Panc1 (cell line): ENCODE measurements around the gene IL19. TPM values are rescaled to one million over a fixed set of nuclear protein-coding genes. Genes with fewer than 3 reads are reported as not detected.

Experiments
- ATAC-seq: fragments of 200-7000 bp; cut with Tn5 transposase; 2 replicates; pipeline ENCODE4 v1.9.1; 2020; ENCODE audit warnings: mild to moderate bottlenecking, moderate library complexity
- Bru-seq: library from RNA; stranded (reverse); fragments of 400-500 nt; gene quantifications from one replicate; lab custom pipeline; 2021; lab: Mats Ljungman, UMichigan
- BruChase-seq, 2 experiments: library from RNA; stranded (reverse); fragments of 400-500 nt; gene quantifications; one replicate each; lab custom pipeline; 2021; lab: Mats Ljungman, UMichigan
- BruUV-seq: library from RNA; stranded (reverse); fragments of 400-500 nt; replicated peaks from 2 replicates; lab custom pipeline; 2021; lab: Mats Ljungman, UMichigan
- CTCF ChIA-PET: fragments of 300-600 bp; sonication (Branson Sonifier 250); formaldehyde crosslinking; loops from one replicate; lab custom pipeline; 2022; ENCODE audit warnings: antibody characterized with exemption; lab: Charles Lee
- POLR2A ChIA-PET: fragments of 300-600 bp; sonication (Branson Sonifier 250); formaldehyde crosslinking; loops from one replicate; lab custom pipeline; 2022; ENCODE audit warnings: antibody characterized with exemption; lab: Charles Lee
- DNase-seq: peaks from one replicate; pipeline ENCODE4 v3.0.0-alpha.2; 2010; ENCODE audit warnings: low read depth, low spot score
- H3K27ac ChIP-seq: 2 replicates; pipeline ENCODE4 v1.5.1; 2011; ENCODE audit warnings: mild to moderate bottlenecking, low read length, inconsistent platforms
- H3K27me3 ChIP-seq: fragments of 200-500 bp; sonication (Bioruptor generic); 2 replicates; pipeline ENCODE4 v1.6.0; 2014; ENCODE audit warnings: low read length, inconsistent platforms; ENCODE audit not compliant: control insufficient read depth, insufficient read depth
- H3K36me3 ChIP-seq: fragments of 200-500 bp; sonication (Bioruptor generic); 2 replicates; pipeline ENCODE4 v1.5.1; 2014; ENCODE audit warnings: inconsistent platforms, mild to moderate bottlenecking, low read length, moderate library complexity; ENCODE audit not compliant: control insufficient read depth, insufficient read depth
- H3K4me1 ChIP-seq: 2 replicates; pipeline ENCODE4 v1.5.1; 2011; ENCODE audit warnings: inconsistent platforms, mild to moderate bottlenecking, low read length, moderate library complexity; ENCODE audit not compliant: control insufficient read depth, insufficient read depth
- H3K4me3 ChIP-seq, 2 experiments: 2 replicates each; pipeline ENCODE4 v1.5.1; 2011 to 2012; ENCODE audit warnings: low read depth in 2 of 2, low read length in 2 of 2, mild to moderate bottlenecking in 2 of 2, inconsistent platforms in 1 of 2, moderate library complexity in 1 of 2
- H3K9me3 ChIP-seq: fragments of 200-500 bp; sonication (Bioruptor generic); 2 replicates; pipeline ENCODE4 v1.5.1; 2014; ENCODE audit warnings: low read depth, mild to moderate bottlenecking, inconsistent platforms, low read length, moderate library complexity; ENCODE audit not compliant: control insufficient read depth, insufficient read depth
- POLR2AphosphoS5 ChIP-seq: IDR thresholded peaks from 2 replicates; pipeline ENCODE4 v1.6.1; 2012; ENCODE audit warnings: mild to moderate bottlenecking, low read depth, low read length, moderate library complexity
- REST ChIP-seq, 2 experiments: IDR thresholded peaks; 2 replicates each; pipeline ENCODE4 v1.6.1; 2011 to 2012; ENCODE audit warnings: low read depth in 2 of 2, control low read depth in 1 of 2, low read length in 1 of 2, mild to moderate bottlenecking in 1 of 2, moderate library complexity in 1 of 2; ENCODE audit not compliant: insufficient read depth in 1 of 2
- SIN3A ChIP-seq: IDR thresholded peaks from 2 replicates; pipeline ENCODE4 v1.6.1; 2012; ENCODE audit warnings: low read depth, mild to moderate bottlenecking, low read length, moderate library complexity, borderline replicate concordance; ENCODE audit not compliant: insufficient read depth
- TCF7L2 ChIP-seq: IDR thresholded peaks from 2 replicates; pipeline ENCODE4 v1.6.1; 2011; ENCODE audit warnings: mild to moderate bottlenecking, low read depth, low read length, inconsistent platforms
- in situ Hi-C: cut with HindIII; loops from 2 replicates; pipeline ENCODE4 v1.10.0; 2016; ENCODE audit warnings: low sequenced_read_pairs, low pct_unique_long_range_greater_than_20kb
- intact Hi-C: fragments of 100-400 bp; cut with micrococcal nuclease; formaldehyde crosslinking; loops from one replicate; pipeline ENCODE4 v1.10.0; 2022; ENCODE audit not compliant: unreplicated experiment
- long read RNA-seq: library from polyadenylated mRNA; unstranded; transcript quantifications from one replicate; pipeline ENCODE4 v2.0.0, GENCODE V29; 2021; ENCODE audit not compliant: unreplicated experiment
- polyA plus RNA-seq: library from polyadenylated mRNA; unstranded; fragments of >200 nt; gene quantifications from one replicate; pipeline ENCODE4 v1.2.1, GENCODE V29; 2012; ENCODE audit warnings: missing spikeins; ENCODE audit not compliant: insufficient read length
- total RNA-seq: library from RNA; stranded (reverse); gene quantifications from one replicate; pipeline ENCODE4 v1.2.1, GENCODE V29; 2021; ENCODE audit not compliant: unreplicated experiment
- TF ChIP-seq, protein P1 (sequence below): fragments of 450-650 bp; IDR thresholded peaks from 2 replicates; pipeline ENCODE4 v1.5.1; 2017; ENCODE audit warnings: mild to moderate bottlenecking

The IL19 gene, protein sequence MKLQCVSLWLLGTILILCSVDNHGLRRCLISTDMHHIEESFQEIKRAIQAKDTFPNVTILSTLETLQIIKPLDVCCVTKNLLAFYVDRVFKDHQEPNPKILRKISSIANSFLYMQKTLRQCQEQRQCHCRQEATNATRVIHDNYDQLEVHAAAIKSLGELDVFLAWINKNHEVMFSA
- total RNA-seq = not detected
- polyA plus RNA-seq = not detected
- Bru-seq, nascent RNA = percentile 2 among the genes with signal in this experiment
- BruChase-seq, experiment 1, labeled RNA remaining after a 2-hour chase = percentile 8 among the genes with signal in this experiment
- BruChase-seq, experiment 2, labeled RNA remaining after a 6-hour chase = percentile 2 among the genes with signal in this experiment
- long read RNA-seq = 0 reads

DNA sequence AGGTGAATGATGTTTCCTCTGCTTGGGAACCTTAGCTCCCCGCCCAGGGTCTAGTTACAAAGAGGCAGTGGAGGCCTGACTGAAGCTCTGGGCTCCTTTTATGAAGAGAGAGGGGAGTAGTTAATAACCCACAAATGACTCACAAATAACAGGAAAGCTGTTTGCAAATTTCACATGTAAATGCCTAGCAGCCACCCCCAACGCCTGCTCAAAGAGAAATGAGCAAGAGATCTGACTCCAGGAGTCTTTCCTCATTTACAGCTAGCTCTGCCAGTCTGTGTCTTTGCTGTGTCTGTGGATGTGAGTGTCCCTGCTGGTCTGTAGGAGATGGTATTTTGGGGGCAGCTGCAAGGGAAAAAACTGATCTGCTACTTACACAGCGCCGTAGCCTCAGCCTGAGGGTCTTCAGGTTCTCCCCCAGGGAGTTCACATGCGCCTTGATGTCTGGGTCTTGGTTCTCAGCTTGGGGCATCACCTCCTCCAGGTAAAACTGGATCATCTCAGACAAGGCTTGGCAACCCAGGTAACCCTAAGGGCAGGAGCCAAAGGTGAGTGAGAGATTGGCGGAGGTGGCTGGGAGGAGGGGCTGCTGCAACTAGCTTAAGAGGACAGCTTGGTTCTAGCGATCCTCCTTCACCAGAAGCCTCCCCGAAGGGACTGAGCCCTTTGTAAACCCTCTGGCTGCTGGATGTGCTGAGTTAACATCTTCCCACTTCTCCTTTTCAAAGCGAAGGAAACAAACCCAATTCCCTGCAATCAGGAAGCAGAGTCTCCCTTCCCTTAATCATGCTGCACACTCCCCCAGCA lies at the start of gene IL19:
IL19 (plus strand) TSS at position 243 of the 807 bp plus-strand sequence. CDS start 65,890 bp downstream, outside the sequence.
- in situ Hi-C loops (no loop called here), intact Hi-C loops (no loop called here)
- Histone ChIP-seq H3K4me1 (no peaks in the 10 kb centered on the region), H3K36me3 (no peaks in the 10 kb centered on the region), H3K27me3 (peaks cover 19% of the 10 kb centered on the region), H3K9me3 (no peaks in the 10 kb centered on the region), H3K27ac (no peak within 1 kb of the TSS), H3K4me3 (no peak within 1 kb of the TSS)
- no peak for TF ChIP-seq SIN3A
- no peak for TF ChIP-seq REST (IDR thresholded peaks at IDR 0.05; ENCODE audit: insufficient read depth in 1 of 2, low read depth in 2 of 2, low read length in 1 of 2)
- TF ChIP-seq, protein P1, sequence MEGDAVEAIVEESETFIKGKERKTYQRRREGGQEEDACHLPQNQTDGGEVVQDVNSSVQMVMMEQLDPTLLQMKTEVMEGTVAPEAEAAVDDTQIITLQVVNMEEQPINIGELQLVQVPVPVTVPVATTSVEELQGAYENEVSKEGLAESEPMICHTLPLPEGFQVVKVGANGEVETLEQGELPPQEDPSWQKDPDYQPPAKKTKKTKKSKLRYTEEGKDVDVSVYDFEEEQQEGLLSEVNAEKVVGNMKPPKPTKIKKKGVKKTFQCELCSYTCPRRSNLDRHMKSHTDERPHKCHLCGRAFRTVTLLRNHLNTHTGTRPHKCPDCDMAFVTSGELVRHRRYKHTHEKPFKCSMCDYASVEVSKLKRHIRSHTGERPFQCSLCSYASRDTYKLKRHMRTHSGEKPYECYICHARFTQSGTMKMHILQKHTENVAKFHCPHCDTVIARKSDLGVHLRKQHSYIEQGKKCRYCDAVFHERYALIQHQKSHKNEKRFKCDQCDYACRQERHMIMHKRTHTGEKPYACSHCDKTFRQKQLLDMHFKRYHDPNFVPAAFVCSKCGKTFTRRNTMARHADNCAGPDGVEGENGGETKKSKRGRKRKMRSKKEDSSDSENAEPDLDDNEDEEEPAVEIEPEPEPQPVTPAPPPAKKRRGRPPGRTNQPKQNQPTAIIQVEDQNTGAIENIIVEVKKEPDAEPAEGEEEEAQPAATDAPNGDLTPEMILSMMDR = no peak
- TF ChIP-seq POLR2AphosphoS5 = no peak
- TF ChIP-seq TCF7L2 = no peak
- DNase-seq (no peak), ATAC-seq (no peak)
- ChIA-PET CTCF (interaction anchor here (0.5 kb wide), 1 partner anchor 56 kb away, joined by 7 read pairs; no protein-coding TSS in a partner anchor), POLR2A (no interaction called here)
- no TSS peak for BruUV-seq

DNA sequence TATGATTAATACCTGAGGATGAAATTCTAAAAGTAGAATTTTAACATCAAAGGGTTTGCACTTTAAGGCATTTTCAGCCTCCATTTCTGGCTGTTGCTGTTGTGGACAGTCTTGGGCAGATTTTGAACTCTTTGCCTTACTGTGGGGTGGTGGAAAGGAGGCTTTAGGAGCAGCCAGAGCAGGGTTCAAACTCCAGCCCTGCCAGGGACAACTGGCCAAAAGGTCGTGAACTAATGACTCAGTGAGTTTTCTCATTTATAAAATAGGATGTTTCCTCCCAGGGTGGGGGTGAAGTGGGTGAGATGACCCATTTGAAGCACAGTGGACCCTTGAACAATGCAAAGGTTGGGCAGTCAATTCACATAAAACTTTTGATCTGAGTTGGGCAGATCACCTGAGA lies 49.1 kb upstream of the IL19 start:
- Histone ChIP-seq H3K4me1 (0 out of 2 replicates have a peak, but pooled peaks cover 7% of the 10 kb centered on the region), H3K9me3 (no peaks in the 10 kb centered on the region), H3K27ac (no peak overlapping the region), H3K4me3 (no peak overlapping the region), H3K36me3 (no peaks in the 10 kb centered on the region), H3K27me3 (no peaks in the 10 kb centered on the region)
- in situ Hi-C loops (no loop called here), intact Hi-C loops (no loop called here)
- no peak for TF ChIP-seq SIN3A
- TF ChIP-seq, protein P1 = no peak
- TF ChIP-seq REST (IDR thresholded peaks at IDR 0.05; ENCODE audit: insufficient read depth in 1 of 2, low read depth in 2 of 2, low read length in 1 of 2) = no peak
- no peak for TF ChIP-seq POLR2AphosphoS5
- no peak for TF ChIP-seq TCF7L2
- CTCF ChIA-PET = no interaction called here
- no peak for ATAC-seq
- no TSS peak for BruUV-seq
- no peak for DNase-seq
- POLR2A ChIA-PET = no interaction called here
